Tongue (tissue), 2 donors: ENCODE results near the gene CMC1. TPM values are rescaled to one million over a fixed set of nuclear protein-coding genes. Genes with fewer than 3 reads are reported as not detected.
"Not testable (repeated sequence)": the region's sequence is repeated elsewhere in the genome, so short reads cannot be mapped to it uniquely, and the experiment has no call there.

Experiments
- DNase-seq: peaks from one replicate; pipeline ENCODE4 v3.0.0-alpha.2; 2015
- total RNA-seq: library from RNA; depleted of rRNA; stranded (reverse); fragments of >200 nt; gene quantifications from one replicate; pipeline ENCODE4 v1.2.3, GENCODE V29; 2014

Gene CMC1, protein sequence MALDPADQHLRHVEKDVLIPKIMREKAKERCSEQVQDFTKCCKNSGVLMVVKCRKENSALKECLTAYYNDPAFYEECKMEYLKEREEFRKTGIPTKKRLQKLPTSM
- 7.2 TPM for total RNA-seq

- DNase-seq, result peak; percentile 99
These were observed at the start of gene CMC1 for GRCh38 chr3:28241221-28242160. Gene CMC1, plus strand, starts transcription at chr3:28241619. Its CDS starts 175 bp downstream, at chr3:28241794.

- DNase-seq, result no peak
These were observed 43.3 kb upstream of the CMC1 start for GRCh38 chr3:28198161-28198560.

- DNase-seq, result no peak
These were observed 42.4 kb upstream of the CMC1 start for GRCh38 chr3:28198974-28199373.

- DNase-seq, result not testable (repeated sequence)
These were observed 41.8 kb upstream of the CMC1 start for GRCh38 chr3:28199643-28200042.

- not testable (repeated sequence) for DNase-seq
These were observed 41.0 kb upstream of the CMC1 start for GRCh38 chr3:28200366-28200848.

DNA sequence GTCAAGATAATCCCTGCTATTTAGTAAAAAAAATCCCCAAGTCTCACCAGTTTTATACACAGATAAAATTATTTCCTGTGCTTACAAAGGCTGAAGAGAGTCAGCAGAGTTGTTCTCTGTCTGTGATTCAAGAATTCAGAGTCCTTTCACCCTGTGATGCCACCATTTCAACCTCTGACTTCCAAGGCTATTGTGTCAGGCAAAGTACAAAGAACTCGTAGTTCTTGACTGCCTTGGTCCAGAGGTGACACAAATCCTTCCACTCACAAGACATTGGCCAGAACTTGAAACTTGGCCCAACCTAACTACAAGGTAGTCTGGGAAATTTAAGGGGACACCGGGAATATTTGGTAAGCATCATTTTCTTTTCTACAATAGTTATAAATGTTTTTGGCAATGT, 34.9 kb upstream of the CMC1 start:
- DNase-seq, result peak; percentile 29

DNA sequence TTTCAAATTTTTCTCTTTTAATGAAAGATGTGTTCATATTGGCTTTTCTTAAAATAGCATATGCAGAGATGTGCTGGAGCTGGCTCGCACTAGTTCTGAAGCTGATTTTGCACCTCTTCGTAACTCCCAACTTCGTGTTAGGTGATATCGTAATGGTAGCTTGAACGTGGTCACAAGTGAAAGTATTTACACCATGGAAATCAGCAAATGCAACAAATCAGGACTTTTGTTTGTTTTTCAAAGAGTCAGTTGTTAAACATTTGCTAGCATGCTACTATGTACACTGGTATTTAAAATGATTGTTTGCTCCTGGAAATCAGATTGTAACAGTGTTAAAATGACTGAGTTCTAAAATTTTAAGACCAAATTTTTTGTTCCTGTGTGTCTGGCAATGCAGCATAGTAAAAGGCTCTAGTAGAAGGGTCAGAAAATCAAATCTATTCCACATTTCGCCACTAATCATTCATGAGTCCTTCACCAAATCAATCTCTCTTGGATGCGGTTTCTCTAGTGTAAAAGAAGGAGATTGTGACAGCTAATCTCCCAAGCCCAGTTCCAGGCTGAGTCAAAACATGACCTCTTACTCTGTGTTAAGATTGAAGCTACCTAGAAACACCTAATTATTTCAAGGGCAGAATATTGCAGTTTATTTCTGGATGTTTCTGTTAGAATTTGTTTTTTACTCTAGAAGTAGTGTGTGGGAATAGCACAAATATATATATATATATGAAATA, 34.3 kb upstream of the CMC1 start:
- DNase-seq, result no peak

GRCh38 chr3:28210968-28211713, 30.3 kb upstream of the CMC1 start:
- DNase-seq, result no peak

GRCh38 chr3:28212681-28213080, 28.7 kb upstream of the CMC1 start:
- no peak for DNase-seq

- DNase-seq, result no peak
These were observed 26.0 kb upstream of the CMC1 start for GRCh38 chr3:28215407-28215806.

GRCh38 chr3:28218071-28218916, 23.1 kb upstream of the CMC1 start:
- no peak for DNase-seq

DNA sequence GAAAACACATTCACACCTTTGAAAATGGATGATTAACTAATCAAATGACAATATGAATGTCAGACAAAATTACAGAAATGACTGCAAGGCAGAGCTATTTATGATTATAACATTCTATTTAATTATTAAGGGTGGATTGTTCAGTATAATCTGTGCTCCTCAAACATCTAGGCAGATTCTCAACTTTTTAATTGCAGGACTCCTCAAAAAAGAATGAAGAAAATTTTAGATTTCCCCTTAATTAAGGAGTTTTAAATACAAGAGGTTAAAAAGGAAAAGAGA, 22.6 kb upstream of the CMC1 start:
- no peak for DNase-seq

- DNase-seq, result no peak
These were observed 17.0 kb upstream of the CMC1 start for GRCh38 chr3:28224430-28224829.

DNA sequence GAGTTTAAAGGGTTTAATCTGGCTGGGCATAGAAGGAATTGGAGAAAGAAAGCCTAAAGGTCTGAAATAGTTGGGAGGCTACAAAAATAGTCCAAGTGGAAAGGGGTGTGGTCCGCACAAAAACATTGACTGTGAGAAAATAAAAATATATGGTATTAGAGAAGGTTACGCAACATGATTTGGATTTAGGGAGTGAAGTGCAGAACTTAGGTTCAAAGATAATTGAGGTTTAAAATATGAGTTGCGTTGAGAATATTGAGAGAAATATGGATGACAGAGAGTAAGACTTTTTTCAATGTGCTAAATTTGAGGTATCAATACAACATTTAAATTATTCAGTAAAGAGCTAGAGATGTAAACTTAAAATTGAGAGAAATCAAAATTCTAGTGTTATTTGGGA, 15.4 kb upstream of the CMC1 start:
- no peak for DNase-seq

DNA sequence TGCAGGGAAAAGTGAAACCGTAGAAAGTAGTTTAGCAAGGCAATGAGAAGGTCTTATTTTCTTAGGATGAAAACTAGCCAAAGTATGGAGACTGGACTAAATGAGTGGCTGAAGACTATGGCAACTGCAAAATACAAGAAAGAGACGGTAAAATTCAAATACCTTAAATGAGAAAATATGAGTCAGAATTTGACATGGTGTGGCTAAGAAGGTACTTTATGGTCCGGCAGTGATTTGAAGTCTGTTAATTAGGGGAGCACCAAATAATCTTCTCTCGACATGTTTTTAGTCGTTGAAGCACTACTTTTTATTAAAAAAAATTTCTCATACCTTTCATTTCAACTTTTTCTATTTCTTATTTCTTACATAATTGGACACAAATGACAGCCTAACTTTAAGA, 12.8 kb upstream of the CMC1 start:
- DNase-seq, result no peak

- DNase-seq, result no peak
These were observed 8.8 kb upstream of the CMC1 start for GRCh38 chr3:28232659-28233058.

DNA sequence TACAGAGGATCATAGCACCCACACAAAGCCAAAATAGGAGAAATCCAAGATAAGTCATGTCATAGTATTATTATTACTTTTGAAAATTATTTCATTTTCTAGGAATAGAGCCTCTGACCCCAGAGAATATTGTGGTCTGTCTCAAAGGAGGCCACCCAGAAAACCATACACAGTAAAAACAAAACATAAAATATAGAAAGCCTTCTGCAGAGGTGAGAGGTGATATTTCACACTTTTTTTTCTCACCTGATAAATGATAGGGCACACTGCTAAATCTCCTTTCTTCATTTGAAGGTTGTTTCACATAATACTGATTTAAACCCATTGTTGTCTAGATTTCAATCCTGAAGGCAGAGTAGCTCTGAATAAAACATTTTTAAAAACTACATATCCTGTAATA, 7.0 kb upstream of the CMC1 start:
- no peak for DNase-seq

- DNase-seq, result no peak
These were observed 2.3 kb upstream of the CMC1 start for GRCh38 chr3:28239108-28239507.

GRCh38 chr3:28240441-28240840, 978 bp upstream of the CMC1 start:
- peak; percentile 27 for DNase-seq

DNA sequence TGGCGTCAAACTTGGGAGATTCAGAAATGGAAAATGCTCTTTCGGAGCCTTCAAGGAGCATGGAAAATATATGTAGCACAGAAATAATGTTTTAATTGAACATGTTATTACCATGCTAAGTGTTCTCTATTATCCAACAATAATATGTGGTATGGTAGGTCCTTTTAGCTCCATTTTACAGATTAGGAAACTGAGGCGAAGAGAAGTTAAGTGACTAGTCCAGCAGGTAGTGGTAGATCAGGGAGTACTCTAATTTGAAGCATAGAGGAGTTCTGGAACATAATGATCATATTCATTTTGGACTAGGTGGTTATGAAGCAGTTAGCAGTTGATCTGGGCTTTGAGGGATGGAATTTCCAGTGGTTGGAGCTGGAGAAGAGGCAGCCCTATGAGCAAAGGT, 1.1 kb downstream of the CMC1 start:
- no peak for DNase-seq

- no peak for DNase-seq
These were observed 2.1 kb downstream of the CMC1 start for GRCh38 chr3:28243424-28244106.
